Fibroblast of mammary gland (primary cell): ENCODE measurements around the gene ADAT2.

ENCODE experiments used
- DNase-seq: peaks from one replicate; pipeline ENCODE4 v3.0.0-alpha.2; 2010; ENCODE audit warnings: low read depth
- H3K4me3 ChIP-seq: 2 replicates; pipeline ENCODE4 v1.5.1; 2011; ENCODE audit warnings: low read depth, mild to moderate bottlenecking, low read length, moderate library complexity; ENCODE audit not compliant: control insufficient read depth
- CTCF ChIP-seq: conservative IDR thresholded peaks from 2 replicates; pipeline ENCODE4 v1.5.1; 2011; ENCODE audit warnings: low read depth, low read length, inconsistent platforms; ENCODE audit not compliant: control insufficient read depth, insufficient read depth

Gene ADAT2

GRCh38 chr6:143399176-143399575 lies 51.3 kb downstream of the ADAT2 start:
- TF ChIP-seq CTCF: no peak
- no peak overlapping the region for H3K4me3 ChIP-seq
- DNase-seq: no peak

GRCh38 chr6:143397227-143398222 lies 53.0 kb downstream of the ADAT2 start:
- H3K4me3 ChIP-seq: no peak overlapping the region
- TF ChIP-seq CTCF: no peak
- DNase-seq: peak; percentile 86

- H3K4me3 ChIP-seq: no peak overlapping the region
- TF ChIP-seq CTCF: no peak
- DNase-seq: no peak
These were observed 53.8 kb downstream of the ADAT2 start for GRCh38 chr6:143396497-143397226.

GRCh38 chr6:143395699-143396098 lies 54.8 kb downstream of the ADAT2 start:
- H3K4me3 ChIP-seq: no peak overlapping the region
- DNase-seq: no peak
- no peak for TF ChIP-seq CTCF

GRCh38 chr6:143394389-143394788 lies 56.1 kb downstream of the ADAT2 start:
- DNase-seq: no peak
- no peak overlapping the region for H3K4me3 ChIP-seq
- no peak for TF ChIP-seq CTCF

GRCh38 chr6:143390278-143390677 lies 60.2 kb downstream of the ADAT2 start:
- H3K4me3 ChIP-seq: no peak overlapping the region
- TF ChIP-seq CTCF: no peak
- DNase-seq: no peak
